SK-N-SH (cell line): ENCODE data around the gene MCF2L2. TPM values are rescaled to one million over a fixed set of nuclear protein-coding genes. Genes with fewer than 3 reads are reported as not detected.

Experiments
- CTCF ChIA-PET: fragments of 300-600, 350-600 bp; formaldehyde crosslinking; extraction: SDS; loops from one replicate; lab custom pipeline; 2021; lab: Yijun Ruan, JAX
- POLR2A ChIA-PET: fragments of 350-600 bp; sonication (Branson Sonifier 250); formaldehyde crosslinking; extraction: SDS; loops from one replicate; lab custom pipeline; 2020; ENCODE audit warnings: antibody characterized with exemption, inconsistent platforms; lab: Yijun Ruan, JAX
- DNase-seq: peaks from one replicate; pipeline ENCODE4 v3.0.0; 2012
- H2AFZ ChIP-seq: fragments of 200-600 bp; sonication (generic); 2 replicates; pipeline ENCODE4 v1.8.1; 2016; ENCODE audit warnings: antibody characterized with exemption, mild to moderate bottlenecking, low read depth
- H3F3A ChIP-seq: fragments of 200-600 bp; sonication (generic); replicated peaks from 2 replicates; pipeline ENCODE3; 2016; ENCODE audit warnings: antibody characterized with exemption, mild to moderate bottlenecking; ENCODE audit not compliant: insufficient read depth
- H3K27ac ChIP-seq, 2 experiments: fragments of 200-500 bp in 1 of 2; fragments of 200-600 bp in 1 of 2; sonication (Bioruptor generic) in 1 of 2; sonication (generic), shearing (Covaris generic) in 1 of 2; 2 replicates each; pipeline versions ENCODE4 v1.5.1 to v1.6.1; 2014 to 2016; ENCODE audit warnings: low read depth in 2 of 2, inconsistent platforms in 1 of 2, low read length in 1 of 2, mild to moderate bottlenecking in 1 of 2, mixed read lengths in 1 of 2
- H3K27me3 ChIP-seq: fragments of 200-600 bp; sonication (generic), shearing (Covaris generic); 2 replicates; pipeline ENCODE4 v1.6.1; 2016; ENCODE audit warnings: mixed run types; ENCODE audit not compliant: insufficient read depth
- H3K36me3 ChIP-seq, 2 experiments: fragments of 200-500 bp in 1 of 2; fragments of 200-600 bp in 1 of 2; sonication (Bioruptor generic) in 1 of 2; sonication (generic) in 1 of 2; replicated peaks in 1 of 2; 2 replicates each; pipeline versions ENCODE3 to v1.5.1; 2014 to 2016; ENCODE audit warnings: low read length in 1 of 2, mild to moderate bottlenecking in 1 of 2; ENCODE audit not compliant: insufficient read depth in 2 of 2, control insufficient read depth in 1 of 2
- H3K4me1 ChIP-seq, 2 experiments: fragments of 200-500 bp in 1 of 2; fragments of 200-600 bp in 1 of 2; sonication (Bioruptor generic) in 1 of 2; sonication (generic), shearing (Covaris generic) in 1 of 2; 2 replicates each; pipeline versions ENCODE4 v1.5.1 to v1.6.1; 2014 to 2016; ENCODE audit warnings: low read depth in 1 of 2, low read length in 1 of 2, mixed run types in 1 of 2; ENCODE audit not compliant: insufficient read depth in 2 of 2, control insufficient read depth in 1 of 2
- H3K4me2 ChIP-seq: fragments of 200-600 bp; sonication (generic), shearing (Covaris generic); 2 replicates; pipeline ENCODE4 v1.6.1; 2017; ENCODE audit warnings: mixed run types
- H3K4me3 ChIP-seq, 2 experiments: fragments of 200-500 bp in 1 of 2; fragments of 200-600 bp in 1 of 2; sonication (Bioruptor generic) in 1 of 2; sonication (generic), shearing (Covaris generic) in 1 of 2; 2 replicates each; pipeline versions ENCODE4 v1.5.1 to v1.8.1; 2014 to 2016; ENCODE audit warnings: low read depth in 2 of 2, inconsistent platforms in 1 of 2, low read length in 1 of 2, mild to moderate bottlenecking in 1 of 2, mixed read lengths in 1 of 2, moderate library complexity in 1 of 2
- H3K79me2 ChIP-seq: fragments of 200-600 bp; sonication (generic); 2 replicates; pipeline ENCODE4 v1.8.1; 2017; ENCODE audit warnings: mild to moderate bottlenecking; ENCODE audit not compliant: insufficient read depth
- H3K9ac ChIP-seq: fragments of 200-600 bp; sonication (generic); 2 replicates; pipeline ENCODE4 v1.6.1; 2017; ENCODE audit warnings: mixed run types
- H3K9me2 ChIP-seq: fragments of 200-600 bp; sonication (generic); 2 replicates; pipeline ENCODE4 v1.6.1; 2017; ENCODE audit warnings: mixed run types
- H3K9me3 ChIP-seq: fragments of 200-600 bp; sonication (generic); 2 replicates; pipeline ENCODE4 v1.6.1; 2017; ENCODE audit warnings: mixed run types, mild to moderate bottlenecking, moderate library complexity
- H4K20me1 ChIP-seq: fragments of 200-600 bp; sonication (generic); 2 replicates; pipeline ENCODE4 v1.6.1; 2017; ENCODE audit warnings: mild to moderate bottlenecking, mixed run types; ENCODE audit not compliant: insufficient read depth
- CHD2 ChIP-seq: fragments of 150-350 bp; IDR thresholded peaks from 2 replicates; pipeline ENCODE4 v1.6.1; 2018; ENCODE audit warnings: low read length; ENCODE audit not compliant: partially characterized antibody
- ELF1 ChIP-seq: IDR thresholded peaks from 2 replicates; pipeline ENCODE4 v1.4.0; 2012
- EZH2phosphoT487 ChIP-seq: fragments of 200-600 bp; sonication (generic); IDR thresholded peaks from 2 replicates; pipeline ENCODE4 v1.6.1; 2017; ENCODE audit warnings: low read depth, mixed run types, mild to moderate bottlenecking, antibody characterized with exemption, moderate library complexity, borderline replicate concordance
- FOSL2 ChIP-seq: IDR thresholded peaks from 2 replicates; pipeline ENCODE4 v1.4.0; 2012; ENCODE audit warnings: low read depth, mild to moderate bottlenecking, moderate library complexity, borderline replicate concordance
- FOXM1 ChIP-seq: IDR thresholded peaks from 2 replicates; pipeline ENCODE4 v1.4.0; 2012; ENCODE audit warnings: low read depth, mild to moderate bottlenecking
- MXI1 ChIP-seq: IDR thresholded peaks from 2 replicates; pipeline ENCODE4 v1.6.1; 2012; ENCODE audit warnings: mild to moderate bottlenecking, low read depth, low read length, improper control_type of control experiment
- NFIC ChIP-seq: IDR thresholded peaks from 2 replicates; pipeline ENCODE4 v1.4.0; 2012; ENCODE audit warnings: borderline replicate concordance
- NRF1 ChIP-seq: IDR thresholded peaks from 2 replicates; pipeline ENCODE4 v1.6.1; 2012; ENCODE audit warnings: low read depth, mild to moderate bottlenecking, low read length
- POLR2AphosphoS5 ChIP-seq: IDR thresholded peaks from 2 replicates; pipeline ENCODE4 v1.6.1; 2012; ENCODE audit warnings: low read depth, low read length
- RAD21 ChIP-seq: IDR thresholded peaks from 2 replicates; pipeline ENCODE4 v1.6.1; 2012; ENCODE audit warnings: mild to moderate bottlenecking, low read length
- RCOR1 ChIP-seq: fragments of 150-350 bp; IDR thresholded peaks from 2 replicates; pipeline ENCODE4 v1.6.1; 2017; ENCODE audit warnings: antibody characterized with exemption, low read length
- RFX5 ChIP-seq: IDR thresholded peaks from 2 replicates; pipeline ENCODE4 v1.6.1; 2012; ENCODE audit warnings: mild to moderate bottlenecking, improper control_type of control experiment, low read length
- RXRA ChIP-seq: IDR thresholded peaks from 2 replicates; pipeline ENCODE4 v1.4.0; 2012; ENCODE audit warnings: low read depth, mild to moderate bottlenecking, borderline replicate concordance
- SIN3A ChIP-seq: IDR thresholded peaks from 2 replicates; pipeline ENCODE4 v1.6.1; 2012; ENCODE audit warnings: low read depth, mild to moderate bottlenecking, low read length, moderate library complexity, borderline replicate concordance
- SMC3 ChIP-seq: IDR thresholded peaks from 2 replicates; pipeline ENCODE4 v1.6.1; 2012; ENCODE audit warnings: low read depth, low read length, improper control_type of control experiment
- TCF12 ChIP-seq: IDR thresholded peaks from 2 replicates; pipeline ENCODE4 v1.4.0; 2012
- TEAD4 ChIP-seq: IDR thresholded peaks from 2 replicates; pipeline ENCODE4 v1.4.0; 2012; ENCODE audit warnings: mild to moderate bottlenecking, borderline replicate concordance; ENCODE audit not compliant: insufficient read depth
- USF2 ChIP-seq: fragments of 150-350 bp; IDR thresholded peaks from 2 replicates; pipeline ENCODE4 v1.6.1; 2017; ENCODE audit warnings: antibody characterized with exemption, low read length, low read depth, borderline replicate concordance
- YY1 ChIP-seq: IDR thresholded peaks from 2 replicates; pipeline ENCODE4 v1.4.0; 2012; ENCODE audit warnings: low read depth, mild to moderate bottlenecking
- WGBS: methylation state at CpG from one replicate; pipeline ENCODE4 v1.1.6; 2017; ENCODE audit warnings: low lambda C conversion rate; 5-methylcytosine and 5-hydroxymethylcytosine counted together
- polyA plus RNA-seq, 3 experiments: library from polyadenylated mRNA; depleted of rRNA; stranded (reverse); fragments of >200 nt; gene quantifications; 2 replicates each; pipeline ENCODE4 v1.2.3, GENCODE V29; 2012
- TF ChIP-seq, protein P1 (sequence below): IDR thresholded peaks from 2 replicates; pipeline ENCODE4 v1.4.0; 2012; ENCODE audit warnings: low read depth, borderline replicate concordance

MCF2L2 gene
- polyA plus RNA-seq, 1 of the 3 experiments (the other 2 are of a cell fraction) = 0.56 TPM

DNA sequence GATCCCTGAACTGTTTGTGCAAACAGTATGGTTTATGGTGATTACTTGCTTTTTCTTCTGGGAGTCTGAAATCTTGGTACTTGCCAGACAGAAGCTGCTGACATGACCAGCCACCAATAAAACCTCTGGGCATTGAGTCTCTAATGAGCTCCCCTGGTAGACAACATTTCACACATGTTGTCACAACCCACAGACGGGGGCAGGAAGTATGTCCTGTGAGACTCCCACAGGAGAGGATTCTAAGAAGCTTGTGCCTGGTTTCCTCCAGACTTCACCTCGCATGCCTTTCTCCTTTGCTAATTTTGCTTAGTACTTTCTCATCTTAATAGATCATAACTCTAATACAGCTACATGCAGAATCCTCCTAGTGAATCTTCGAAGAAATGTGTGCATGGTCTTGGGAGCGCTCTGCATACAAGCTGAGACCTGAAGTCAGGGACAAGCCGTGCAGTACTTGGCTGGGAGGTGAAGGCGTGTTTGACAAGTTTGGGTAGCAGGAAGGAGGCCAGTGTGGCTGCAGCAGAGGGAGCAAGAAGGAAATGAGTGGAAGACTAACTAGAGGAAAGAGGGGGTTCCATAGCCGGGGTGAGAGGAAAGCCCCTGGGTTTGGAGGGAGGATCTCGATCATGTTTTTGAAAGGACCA is 126.4 kb downstream of the MCF2L2 start (continued):
- TF ChIP-seq, protein P1, sequence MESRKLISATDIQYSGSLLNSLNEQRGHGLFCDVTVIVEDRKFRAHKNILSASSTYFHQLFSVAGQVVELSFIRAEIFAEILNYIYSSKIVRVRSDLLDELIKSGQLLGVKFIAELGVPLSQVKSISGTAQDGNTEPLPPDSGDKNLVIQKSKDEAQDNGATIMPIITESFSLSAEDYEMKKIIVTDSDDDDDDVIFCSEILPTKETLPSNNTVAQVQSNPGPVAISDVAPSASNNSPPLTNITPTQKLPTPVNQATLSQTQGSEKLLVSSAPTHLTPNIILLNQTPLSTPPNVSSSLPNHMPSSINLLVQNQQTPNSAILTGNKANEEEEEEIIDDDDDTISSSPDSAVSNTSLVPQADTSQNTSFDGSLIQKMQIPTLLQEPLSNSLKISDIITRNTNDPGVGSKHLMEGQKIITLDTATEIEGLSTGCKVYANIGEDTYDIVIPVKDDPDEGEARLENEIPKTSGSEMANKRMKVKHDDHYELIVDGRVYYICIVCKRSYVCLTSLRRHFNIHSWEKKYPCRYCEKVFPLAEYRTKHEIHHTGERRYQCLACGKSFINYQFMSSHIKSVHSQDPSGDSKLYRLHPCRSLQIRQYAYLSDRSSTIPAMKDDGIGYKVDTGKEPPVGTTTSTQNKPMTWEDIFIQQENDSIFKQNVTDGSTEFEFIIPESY = no peak
- TF ChIP-seq RXRA (no peak), NFIC (no peak), TCF12 (no peak), RFX5 (no peak), MXI1 (no peak), SIN3A (no peak), USF2 (no peak), POLR2AphosphoS5 (no peak), YY1 (no peak)

DNA sequence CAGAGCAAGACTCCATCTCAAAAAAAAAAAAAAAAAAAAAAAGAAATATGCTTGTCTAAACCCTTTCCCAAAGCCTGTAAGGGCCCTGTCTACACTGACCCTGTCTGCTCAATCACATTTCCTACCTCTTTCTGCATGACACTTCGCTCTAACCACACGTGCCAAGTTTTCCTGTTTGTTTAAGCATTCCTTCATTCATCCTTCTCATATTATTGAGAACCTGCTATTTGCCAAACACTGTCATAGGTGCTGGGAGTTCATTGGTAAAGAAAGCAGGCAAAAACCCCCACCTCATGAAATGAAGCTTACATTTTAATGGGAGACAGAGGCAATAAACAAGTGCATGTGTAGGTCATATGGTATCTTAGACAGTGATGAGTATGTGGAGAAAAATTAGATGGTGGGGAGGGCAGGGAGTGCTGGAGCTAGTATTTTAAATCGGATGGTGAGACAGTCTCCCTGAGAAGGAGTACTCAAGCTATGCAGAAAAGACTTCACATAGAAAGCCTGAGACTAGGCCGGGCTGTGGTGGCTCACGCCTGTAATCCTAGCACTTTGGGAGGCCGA is 127.3 kb downstream of the MCF2L2 start:
- CTCF ChIA-PET = interaction anchor here (1.2 kb wide), 1 partner anchor 11 kb away, joined by 3 read pairs; no protein-coding TSS in a partner anchor
- Histone ChIP-seq H4K20me1 (no peaks in the 10 kb centered on the region), H3K9ac (no peak overlapping the region), H3K4me2 (no peak overlapping the region), H2AFZ (no peak overlapping the region), H3F3A (peaks cover 4% of the 10 kb centered on the region), H3K4me3 (no peak overlapping the region), H3K36me3 (no peaks in the 10 kb centered on the region), H3K27me3 (no peaks in the 10 kb centered on the region), H3K9me3 (no peaks in the 10 kb centered on the region), H3K9me2 (no peaks in the 10 kb centered on the region), H3K27ac (no peak overlapping the region), H3K79me2 (no peaks in the 10 kb centered on the region), H3K4me1 (peaks cover 0 to 18% of the 10 kb centered on the region in 2 experiments; a peak in 2 of 4 replicates)
- POLR2A ChIA-PET = no interaction called here
- no peak for DNase-seq
- 84% methylated on average over 6 of the region's 6 CpGs for WGBS
- TF ChIP-seq POLR2AphosphoS5 = no peak
- TF ChIP-seq YY1 = no peak
- TF ChIP-seq SMC3 = no peak
- TF ChIP-seq EZH2phosphoT487 = no peak
- TF ChIP-seq MXI1 = no peak
- TF ChIP-seq RAD21 = no peak
- no peak for TF ChIP-seq NRF1
- TF ChIP-seq CHD2 = no peak
- TF ChIP-seq FOXM1 = no peak
- no peak for TF ChIP-seq TEAD4
- TF ChIP-seq RCOR1 = no peak
- TF ChIP-seq FOSL2 = no peak; the same call in 1 of the 2 replicates
- TF ChIP-seq USF2 = no peak
- no peak for TF ChIP-seq ELF1
